ENCODE data around the gene NDRG3.

- TF ChIP-seq CTCF (conservative IDR thresholded peaks at IDR 0.05; ENCODE audit: low read depth, low read length) (no peak), EZH2 (IDR thresholded peaks at IDR 0.05; ENCODE audit: low read length, unreplicated experiment) (no peak), EZH2phosphoT487 (IDR thresholded peaks at IDR 0.05; ENCODE audit: borderline replicate concordance, low read length) (no peak)
Observed at GRCh38 chr20:36632147-36632486, 113.8 kb downstream of the NDRG3 start.

Measured in PC-3 (cell line).